Tibial nerve (tissue), 4 donors: ENCODE data around the gene CIB2.

Source experiments
- CTCF ChIP-seq, 5 experiments: fragments of 200-600 bp in 3 of 5; fragments of 450-650 bp in 2 of 5; sonication (generic) in 3 of 5; IDR thresholded peaks; one replicate each; pipeline ENCODE4 v1.5.1; 2016 to 2019; ENCODE audit warnings: antibody characterized with exemption in 5 of 5, mild to moderate bottlenecking in 3 of 5, moderate library complexity in 2 of 5
- EP300 ChIP-seq, 2 donors: sonication (generic); formaldehyde crosslinking; IDR thresholded peaks; one replicate each; pipeline ENCODE4 v1.6.1; 2017; ENCODE audit warnings: antibody characterized with exemption in 2 of 2, mild to moderate bottlenecking in 1 of 2
- POLR2A ChIP-seq, 2 donors: fragments of 450-650 bp; IDR thresholded peaks; one replicate each; pipeline ENCODE4 v1.6.1; 2017; ENCODE audit warnings: antibody characterized with exemption in 2 of 2, mild to moderate bottlenecking in 2 of 2, moderate library complexity in 2 of 2

- TF ChIP-seq CTCF (IDR thresholded peaks at IDR 0.05) (no peak), EP300 (IDR thresholded peaks at IDR 0.05) (no peak), POLR2A (IDR thresholded peaks at IDR 0.05) (no peak)
Observed at GRCh38 chr15:78139578-78139977, 8.3 kb upstream of the CIB2 start.
